Right kidney (tissue), 1 donor: Measurements from ENCODE around the gene CRHBP.

ENCODE experiments used
- DNase-seq: peaks from one replicate; pipeline ENCODE4 v3.0.0-alpha.2; 2016

Gene CRHBP

GRCh38 chr5:77015938-77016569 is 63.2 kb downstream of the CRHBP start:
- DNase-seq = no peak

- no peak for DNase-seq
These were observed 64.1 kb downstream of the CRHBP start for GRCh38 chr5:77016962-77017361.

- no peak for DNase-seq
These were observed 64.8 kb downstream of the CRHBP start for GRCh38 chr5:77017668-77018067.
